Adrenal gland (tissue), 5 donors: Measurements from ENCODE around the gene NYAP2.

Experiments used
- CTCF ChIP-seq, 6 experiments: fragments of 450-650 bp in 4 of 6; fragments of 200-600 bp in 2 of 6; sonication (generic) in 1 of 6; IDR thresholded peaks; 1 replicate in 5 of 6; 2 replicates in 1 of 6; pipeline versions ENCODE4 v1.5.1 to v1.8.0; 2016 to 2021; ENCODE audit warnings: antibody characterized with exemption in 6 of 6, mild to moderate bottlenecking in 2 of 6, moderate library complexity in 1 of 6
- POLR2A ChIP-seq, 2 donors: fragments of 450-650 bp; IDR thresholded peaks; one replicate each; pipeline ENCODE4 v1.6.1; 2017; ENCODE audit warnings: antibody characterized with exemption in 2 of 2, mild to moderate bottlenecking in 2 of 2, moderate library complexity in 1 of 2
- donor health status: DM: no; HTN: no; CAD: no.

- no peak for TF ChIP-seq CTCF (IDR thresholded peaks at IDR 0.05)
- TF ChIP-seq POLR2A (IDR thresholded peaks at IDR 0.05) = no peak
These were observed 181.6 kb downstream of the NYAP2 start for GRCh38 chr2:225581135-225581534.
